Uterus (tissue), 2 donors: ENCODE results near the gene MAP3K20.
"Not testable (repeated sequence)": the region's sequence is repeated elsewhere in the genome, so short reads cannot be mapped to it uniquely, and the experiment has no call there.

Experiments used
- CTCF ChIP-seq, 4 experiments: fragments of 200-600 bp in 2 of 4; fragments of 450-650 bp in 2 of 4; sonication (generic) in 2 of 4; IDR thresholded peaks; one replicate each; pipeline ENCODE4 v1.5.1; 2016 to 2019; ENCODE audit warnings: antibody characterized with exemption in 4 of 4, mild to moderate bottlenecking in 2 of 4, moderate library complexity in 1 of 4
- POLR2A ChIP-seq, 2 donors: fragments of 450-650 bp; IDR thresholded peaks; one replicate each; pipeline ENCODE4 v1.6.1; 2016; ENCODE audit warnings: antibody characterized with exemption in 2 of 2, mild to moderate bottlenecking in 1 of 2, moderate library complexity in 1 of 2

GRCh38 chr2:173301549-173301948 is 225.9 kb downstream of the MAP3K20 start:
- not testable (repeated sequence) for TF ChIP-seq POLR2A, CTCF (IDR thresholded peaks at IDR 0.05)
